Muscle of leg (tissue), 11 donors: Measurements from ENCODE around the gene OR10V1. TPM values are rescaled to one million over a fixed set of nuclear protein-coding genes. Genes with fewer than 3 reads are reported as not detected.

Source experiments
- DNase-seq: peaks from one replicate; pipeline ENCODE4 v3.0.0; 2013
- H3K27ac ChIP-seq: one replicate; pipeline ENCODE4 v1.5.1; 2013; ENCODE audit warnings: mild to moderate bottlenecking, low read length, control low read depth
- H3K27me3 ChIP-seq: one replicate; pipeline ENCODE4 v1.6.1; 2013; ENCODE audit warnings: low read length; ENCODE audit not compliant: control insufficient read depth, insufficient read depth
- H3K36me3 ChIP-seq: one replicate; pipeline ENCODE4 v1.6.1; 2013; ENCODE audit warnings: low read length; ENCODE audit not compliant: control insufficient read depth, insufficient read depth
- H3K4me1 ChIP-seq: one replicate; pipeline ENCODE4 v1.6.1; 2013; ENCODE audit warnings: low read length; ENCODE audit not compliant: control insufficient read depth, insufficient read depth
- H3K4me3 ChIP-seq: one replicate; pipeline ENCODE4 v1.5.1; 2013; ENCODE audit warnings: low read length, control low read depth
- H3K9me3 ChIP-seq: replicated peaks from 2 replicates; pipeline ENCODE4 v1.6.1; 2013; ENCODE audit warnings: low read depth, low read length; ENCODE audit not compliant: control insufficient read depth
- WGBS: methylation state at CpG from one replicate; pipeline ENCODE4 v1.1.5; 2013; ENCODE audit warnings: missing lambda C conversion rate; ENCODE audit not compliant: insufficient coverage; 5-methylcytosine and 5-hydroxymethylcytosine counted together
- polyA plus RNA-seq, 8 donors: library from polyadenylated mRNA; unstranded; fragments of 120-200 nt; gene quantifications; one replicate each; pipeline versions ENCODE4 v1.2.1 to v1.2.3, GENCODE V29; 2013; ENCODE audit warnings: inconsistent platforms in 1 of 8, low replicate concordance in 1 of 8; ENCODE audit not compliant: insufficient read length in 8 of 8, insufficient read depth in 1 of 8
- total RNA-seq: library from RNA; stranded (reverse); fragments of 120-200 nt; gene quantifications from one replicate; pipeline ENCODE4 v1.2.4, GENCODE V29; 2013

Gene OR10V1
- total and polyA plus RNA-seq, 9 donors: not detected

DNA sequence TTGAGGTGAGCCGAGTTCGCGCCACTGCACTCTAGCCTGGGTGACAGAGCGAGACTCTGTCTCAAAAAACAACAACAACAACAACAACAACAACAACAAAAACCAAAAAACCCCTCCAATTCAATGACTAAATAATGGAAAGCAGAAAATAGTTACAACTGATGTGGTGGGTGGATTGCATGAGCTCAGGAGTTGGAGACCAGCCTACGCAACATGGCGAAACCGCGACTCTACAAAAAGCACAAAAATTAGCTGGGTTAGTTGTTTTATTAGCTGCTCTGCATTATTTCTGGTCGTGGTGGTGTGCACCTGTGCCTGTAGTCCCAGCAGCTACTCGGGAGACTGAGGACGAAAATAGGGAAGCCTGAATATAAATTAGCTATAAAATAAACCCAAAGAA lies 42.2 kb downstream of the OR10V1 start:
- H3K4me3 ChIP-seq: no peak overlapping the region
- 84% methylated on average over 4 of the region's 11 CpGs for WGBS
- no peak for DNase-seq
- H3K27me3 ChIP-seq: no peaks in the 10 kb centered on the region
- H3K36me3 ChIP-seq: peaks cover 1% of the 10 kb centered on the region
- H3K27ac ChIP-seq: no peak overlapping the region
- no peaks in the 10 kb centered on the region for H3K9me3 ChIP-seq
- peaks cover 10% of the 10 kb centered on the region for H3K4me1 ChIP-seq

DNA sequence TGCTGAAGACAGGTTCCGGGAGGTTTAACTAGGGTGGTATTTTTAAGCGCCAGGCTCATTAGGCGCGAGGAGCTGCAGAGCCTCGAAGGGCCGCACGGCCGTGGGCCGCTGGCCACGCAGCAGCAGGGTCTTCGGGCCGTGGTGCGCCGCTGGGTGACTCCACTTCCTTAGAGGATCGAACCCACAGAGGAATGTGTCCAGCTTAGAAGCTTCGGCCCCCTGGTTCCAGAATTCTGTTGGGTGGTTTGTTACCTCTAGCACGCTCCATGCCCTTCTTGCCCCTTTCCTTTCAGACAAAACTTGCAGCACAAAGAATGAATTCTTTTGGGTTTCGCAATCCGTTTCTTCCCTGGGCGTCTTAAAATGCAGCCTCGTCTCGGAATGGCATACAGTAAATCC lies 44.0 kb downstream of the OR10V1 start:
- Histone ChIP-seq H3K27me3 (no peaks in the 10 kb centered on the region), H3K9me3 (no peaks in the 10 kb centered on the region), H3K4me3 (peak overlapping the region; percentile 87), H3K36me3 (peaks cover 15% of the 10 kb centered on the region), H3K4me1 (peaks cover 10% of the 10 kb centered on the region), H3K27ac (peak overlapping the region; percentile 100)
- WGBS: 4% methylated on average over 19 of the region's 22 CpGs
- no peak for DNase-seq

DNA sequence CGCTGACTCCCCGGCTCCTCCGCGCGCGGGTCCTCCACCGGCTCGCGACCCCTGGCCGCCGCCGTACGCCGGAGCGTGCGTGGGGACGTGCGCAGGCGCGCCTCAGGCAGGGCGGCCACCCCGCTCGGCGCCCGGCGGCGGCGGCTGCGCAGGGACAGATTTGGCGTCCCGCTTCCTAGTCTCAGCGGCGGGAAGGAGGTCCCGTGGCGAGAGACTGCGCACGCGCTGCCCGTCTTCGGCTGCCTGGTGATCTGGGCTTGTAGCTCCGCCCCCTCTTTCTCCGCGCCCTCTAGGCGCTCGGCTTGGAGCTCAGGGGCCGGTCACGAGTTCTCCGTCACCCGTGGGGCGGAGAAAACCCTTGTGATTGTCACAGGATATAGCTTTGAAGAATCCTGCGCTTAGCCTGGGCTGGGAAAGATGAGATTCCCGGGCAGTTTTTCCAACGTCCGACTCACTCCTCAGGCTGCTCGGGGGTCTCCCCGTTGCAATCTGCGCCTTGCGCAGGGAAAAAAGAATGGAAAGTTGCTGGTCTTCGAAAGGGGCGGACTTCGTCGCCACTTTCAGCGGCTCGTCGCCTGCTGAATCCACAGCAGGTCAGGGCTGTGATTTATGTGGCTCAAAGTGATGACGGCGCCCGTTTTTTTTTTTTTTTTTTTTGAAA lies 44.6 kb downstream of the OR10V1 start, which contains the start of gene PATL1:
Gene PATL1, minus strand, starts transcription at position 88 of the 661 bp plus-strand sequence. CDS start 142 bp downstream, outside the sequence.
- Histone ChIP-seq H3K9me3 (no peaks in the 10 kb centered on the region), H3K27me3 (no peaks in the 10 kb centered on the region), H3K36me3 (peaks cover 18% of the 10 kb centered on the region), H3K4me1 (peaks cover 10% of the 10 kb centered on the region), H3K27ac (peak within 1 kb of the TSS; percentile 100), H3K4me3 (peak within 1 kb of the TSS; percentile 89)
- under 1% methylated on average over 66 of the region's 68 CpGs for WGBS
- peak; percentile 100 for DNase-seq

DNA sequence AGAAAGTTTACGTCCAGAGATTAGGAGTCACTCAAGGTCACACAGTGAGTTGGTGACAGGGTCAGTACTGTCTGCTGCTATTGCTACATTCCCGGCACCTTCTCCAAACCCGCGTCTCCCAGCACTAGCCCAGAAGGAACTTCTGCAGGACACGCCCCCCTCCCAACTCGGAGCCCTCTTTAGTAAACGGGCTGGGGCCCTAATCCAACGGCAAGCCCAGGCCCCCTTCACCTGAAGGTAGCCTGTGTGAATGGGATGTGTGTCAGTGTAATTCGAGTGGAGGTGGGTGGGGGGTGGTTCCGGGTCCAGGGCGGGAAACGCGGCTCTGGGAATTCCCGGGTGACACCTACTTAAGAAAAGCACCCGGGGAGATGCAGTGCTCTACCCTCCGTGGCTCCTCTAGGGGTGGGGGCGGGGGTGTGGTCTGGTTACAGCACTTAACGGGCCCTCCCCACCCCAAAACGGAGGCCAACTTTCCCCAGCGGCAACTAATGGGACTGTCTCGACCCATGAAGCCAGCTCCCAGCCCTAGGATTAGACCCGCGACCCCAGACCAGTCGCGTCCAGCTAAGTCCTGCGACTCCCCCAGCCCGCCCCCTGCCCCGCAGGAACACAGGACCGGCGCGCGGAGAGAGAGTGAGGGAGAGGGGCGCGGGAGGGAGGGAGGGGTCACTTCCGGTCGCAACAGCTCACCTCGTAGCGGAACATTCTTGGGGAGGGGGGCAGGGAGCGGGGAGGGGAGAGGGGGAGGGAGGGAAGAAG lies 45.3 kb downstream of the OR10V1 start:
- no peaks in the 10 kb centered on the region for H3K27me3 ChIP-seq
- H3K36me3 ChIP-seq: peaks cover 18% of the 10 kb centered on the region
- H3K4me1 ChIP-seq: peaks cover 10% of the 10 kb centered on the region
- H3K27ac ChIP-seq: peak overlapping the region; percentile 85
- H3K9me3 ChIP-seq: no peaks in the 10 kb centered on the region
- DNase-seq: peak; percentile 59
- 0% methylated on average over 14 of the region's 39 CpGs for WGBS
- peak overlapping the region; percentile 89 for H3K4me3 ChIP-seq

DNA sequence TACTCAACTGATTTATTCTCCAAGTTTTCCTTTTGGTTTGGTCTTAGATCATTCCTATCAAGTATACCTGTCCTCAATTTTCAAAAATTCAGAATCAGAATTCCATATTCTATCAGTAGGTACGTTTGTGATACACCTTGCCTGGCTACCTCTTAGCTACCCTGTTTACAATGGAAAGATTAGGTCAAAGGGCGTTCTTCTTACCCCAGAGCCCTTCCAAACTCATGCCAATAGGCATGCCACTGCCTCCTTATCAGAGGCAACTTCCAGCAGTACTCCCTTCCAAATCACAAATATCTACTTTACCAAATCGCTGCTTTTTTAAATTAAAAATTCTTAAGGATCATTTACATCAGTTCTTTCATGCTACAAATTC lies 45.8 kb downstream of the OR10V1 start:
- Histone ChIP-seq H3K36me3 (peaks cover 18% of the 10 kb centered on the region), H3K9me3 (no peaks in the 10 kb centered on the region), H3K4me1 (peaks cover 10% of the 10 kb centered on the region), H3K4me3 (peak overlapping the region; percentile 89), H3K27ac (peak overlapping the region; percentile 85), H3K27me3 (no peaks in the 10 kb centered on the region)
- DNase-seq: peak; percentile 5
- 61% methylated on average over 2 of the region's 3 CpGs for WGBS

DNA sequence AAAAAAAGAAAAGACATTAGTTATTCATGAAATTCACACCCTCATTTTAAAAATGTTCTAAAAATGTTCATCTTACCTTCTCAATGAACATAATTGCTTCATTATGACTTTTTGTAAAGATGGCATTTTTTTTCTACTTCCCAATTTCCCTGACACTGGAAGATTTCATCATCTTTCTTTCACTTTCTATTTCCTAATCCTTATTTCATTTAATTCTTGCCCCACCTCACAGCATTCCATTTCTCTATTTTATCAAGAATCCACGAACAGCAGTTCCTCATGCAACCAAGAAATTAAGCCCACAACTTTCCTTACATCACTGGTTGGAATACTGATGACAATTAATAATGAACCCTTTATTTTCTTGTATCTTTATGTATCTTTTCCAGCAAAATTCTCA lies 46.7 kb downstream of the OR10V1 start:
- H3K4me1 ChIP-seq: peaks cover 10% of the 10 kb centered on the region
- no peaks in the 10 kb centered on the region for H3K9me3 ChIP-seq
- peaks cover 18% of the 10 kb centered on the region for H3K36me3 ChIP-seq
- no peak overlapping the region for H3K4me3 ChIP-seq
- H3K27me3 ChIP-seq: no peaks in the 10 kb centered on the region
- DNase-seq: peak; percentile 11
- H3K27ac ChIP-seq: no peak overlapping the region
- whole genome bisulfite sequencing: no CpG with 5 or more reads among the region's 1 CpG

Other genes starting within 250 kb of the OR10V1 start
- gene OR4D10, start 240.5 kb downstream of the OR10V1 start, total RNA-seq: not detected
- gene OR4D10, start 240.5 kb downstream of the OR10V1 start, polyA plus RNA-seq: not detected
- not detected for gene OR4D11, start 210.3 kb downstream of the OR10V1 start, total RNA-seq
- not detected for gene OR4D11, start 210.3 kb downstream of the OR10V1 start, polyA plus RNA-seq
- gene OR4D9, start 202.3 kb downstream of the OR10V1 start, total RNA-seq: not detected
- under 1 TPM; 0.01 to 0.18 (median 0.03) TPM for gene OR4D9, start 202.3 kb downstream of the OR10V1 start, polyA plus RNA-seq
- gene OSBP, start 98.1 kb downstream of the OR10V1 start, total RNA-seq: 32.6 TPM
- gene OSBP, start 98.1 kb downstream of the OR10V1 start, polyA plus RNA-seq: 10 to 100 TPM; 36.9 to 60.3 (median 47.9) TPM
- 8.2 TPM for gene PATL1, start 44.8 kb downstream of the OR10V1 start, total RNA-seq
- gene PATL1, start 44.8 kb downstream of the OR10V1 start, polyA plus RNA-seq: 10 to 100 TPM; 22.4 to 28.7 (median 25.8) TPM
- 4.7 TPM for gene STX3, start 41.5 kb upstream of the OR10V1 start, total RNA-seq
- 1 to 10 TPM; 3.1 to 8.9 (median 4.3) TPM for gene STX3, start 41.5 kb upstream of the OR10V1 start, polyA plus RNA-seq
- gene MRPL16, start 96.9 kb upstream of the OR10V1 start, total RNA-seq: 37.2 TPM
- gene MRPL16, start 96.9 kb upstream of the OR10V1 start, polyA plus RNA-seq: 10 to 100 TPM; 32.8 to 38.6 (median 36.6) TPM
- not detected for gene CBLIF, start 131.7 kb upstream of the OR10V1 start, total RNA-seq
- under 1 TPM in 2 of 8 donors, not detected in 6; 0.21 to 0.49 TPM for gene CBLIF, start 131.7 kb upstream of the OR10V1 start, polyA plus RNA-seq
- gene TCN1, start 152.6 kb upstream of the OR10V1 start, total RNA-seq: not detected
- gene TCN1, start 152.6 kb upstream of the OR10V1 start, polyA plus RNA-seq: under 1 TPM in 4 of 8 donors, not detected in 4; 0.20 to 0.38 (median 0.28) TPM
- gene OOSP3, start 164.9 kb upstream of the OR10V1 start, total RNA-seq: not detected
- not detected for gene OOSP3, start 164.9 kb upstream of the OR10V1 start, polyA plus RNA-seq
- not detected for gene OOSP1, start 224.6 kb upstream of the OR10V1 start, total RNA-seq
- not detected for gene OOSP1, start 224.6 kb upstream of the OR10V1 start, polyA plus RNA-seq